ENCODE data around the gene SLC16A8.
"Not testable (repeated sequence)": the region's sequence is repeated elsewhere in the genome, so short reads cannot be mapped to it uniquely, and the experiment has no call there.

The SLC16A8 gene

GRCh38 chr22:38040953-38041759, 42.8 kb downstream of the SLC16A8 start:
- no peak for DNase-seq (ENCODE audit: extremely low read depth, low read depth)
- no peak for TF ChIP-seq CTCF (IDR thresholded peaks at IDR 0.05; ENCODE audit: low read depth, low read length, missing control alignments)
- H3K4me3 ChIP-seq (replicated peaks; ENCODE audit: low read depth, low read length) = no peak overlapping the region

GRCh38 chr22:38038890-38039812, 44.8 kb downstream of the SLC16A8 start:
- DNase-seq (ENCODE audit: extremely low read depth, low read depth) = no peak
- TF ChIP-seq CTCF (IDR thresholded peaks at IDR 0.05; ENCODE audit: low read depth, low read length, missing control alignments) = no peak
- H3K4me3 ChIP-seq (replicated peaks; ENCODE audit: low read depth, low read length) = no peak overlapping the region

GRCh38 chr22:38038426-38038825, 45.6 kb downstream of the SLC16A8 start:
- H3K4me3 ChIP-seq (replicated peaks; ENCODE audit: low read depth, low read length) = no peak overlapping the region
- no peak for TF ChIP-seq CTCF (IDR thresholded peaks at IDR 0.05; ENCODE audit: low read depth, low read length, missing control alignments)
- DNase-seq (ENCODE audit: extremely low read depth, low read depth) = no peak

GRCh38 chr22:38037367-38038150, 46.4 kb downstream of the SLC16A8 start:
- not testable (repeated sequence) for DNase-seq (ENCODE audit: extremely low read depth, low read depth); H3K4me3 ChIP-seq (replicated peaks; ENCODE audit: low read depth, low read length)

- H3K4me3 ChIP-seq (replicated peaks; ENCODE audit: low read depth, low read length) = no peak overlapping the region
- DNase-seq (ENCODE audit: extremely low read depth, low read depth) = no peak
- no peak for TF ChIP-seq CTCF (IDR thresholded peaks at IDR 0.05; ENCODE audit: low read depth, low read length, missing control alignments)
These were observed 47.5 kb downstream of the SLC16A8 start for GRCh38 chr22:38036392-38037062.

GRCh38 chr22:38035530-38035885, 48.5 kb downstream of the SLC16A8 start:
- H3K4me3 ChIP-seq (replicated peaks; ENCODE audit: low read depth, low read length) = no peak overlapping the region
- DNase-seq (ENCODE audit: extremely low read depth, low read depth) = no peak
- no peak for TF ChIP-seq CTCF (IDR thresholded peaks at IDR 0.05; ENCODE audit: low read depth, low read length, missing control alignments)
